Ishikawa (cell line): ENCODE data around the gene ETNK2.

ENCODE experiments used
- CREB1 ChIP-seq: IDR thresholded peaks from 2 replicates; pipeline ENCODE4 v1.6.1; 2012; ENCODE audit warnings: low read depth
- EGR1 ChIP-seq: IDR thresholded peaks from 2 replicates; pipeline ENCODE4 v1.6.1; 2012
- TAF1 ChIP-seq: IDR thresholded peaks from 2 replicates; pipeline ENCODE4 v1.6.1; 2012; ENCODE audit warnings: low read depth, mild to moderate bottlenecking
- TCF12 ChIP-seq: IDR thresholded peaks from 2 replicates; pipeline ENCODE4 v1.6.1; 2012; ENCODE audit warnings: low read depth
- ZBTB7A ChIP-seq: IDR thresholded peaks from 2 replicates; pipeline ENCODE4 v1.6.1; 2012; ENCODE audit warnings: low read depth
- TF ChIP-seq, protein P1 (sequence below): IDR thresholded peaks from 2 replicates; pipeline ENCODE4 v1.6.1; 2012
- TF ChIP-seq, protein P2 (sequence below): IDR thresholded peaks from 2 replicates; pipeline ENCODE4 v1.6.1; 2012
- TF ChIP-seq, protein P3 (sequence below): IDR thresholded peaks from 2 replicates; pipeline ENCODE4 v1.6.1; 2012; ENCODE audit warnings: low read depth, mild to moderate bottlenecking

DNA sequence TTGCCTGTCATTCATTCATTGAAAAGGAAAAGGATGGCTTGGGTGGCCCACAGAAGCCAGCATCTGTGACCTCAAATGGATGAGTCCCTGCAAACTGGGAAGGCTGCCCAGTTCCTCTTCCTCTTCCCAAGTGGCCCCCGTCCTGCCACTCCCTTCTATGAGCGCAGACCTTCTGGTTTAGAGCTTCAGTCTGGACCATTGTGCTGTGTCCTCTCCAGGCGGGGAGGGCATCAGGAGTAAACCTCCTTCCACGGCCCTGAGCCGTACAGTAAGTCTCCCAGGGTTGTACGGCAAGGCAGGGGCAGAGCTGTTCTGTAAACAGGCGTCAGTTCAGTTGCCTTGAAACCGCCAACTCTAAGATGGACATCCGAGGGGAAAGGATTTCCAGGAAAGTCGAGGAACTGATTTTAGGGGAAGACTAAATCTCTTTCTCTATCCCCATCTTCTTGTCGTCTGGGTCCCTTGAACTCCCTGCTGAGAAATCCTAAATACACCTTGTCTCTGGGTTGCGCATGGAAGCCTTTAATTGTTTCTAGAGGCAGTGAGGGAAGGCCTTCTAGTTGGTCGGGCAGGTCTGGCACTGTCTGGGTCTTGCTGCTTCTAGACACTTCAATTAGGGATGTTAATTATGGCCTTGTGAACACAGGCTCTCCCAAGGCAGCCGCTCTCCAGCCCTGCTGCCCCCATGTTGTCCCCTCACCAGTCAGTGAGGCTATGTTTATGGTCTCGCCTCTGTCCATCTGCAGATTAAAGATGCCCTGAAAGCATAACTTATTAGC lies 56.8 kb downstream of the ETNK2 start:
- TF ChIP-seq, protein P1, sequence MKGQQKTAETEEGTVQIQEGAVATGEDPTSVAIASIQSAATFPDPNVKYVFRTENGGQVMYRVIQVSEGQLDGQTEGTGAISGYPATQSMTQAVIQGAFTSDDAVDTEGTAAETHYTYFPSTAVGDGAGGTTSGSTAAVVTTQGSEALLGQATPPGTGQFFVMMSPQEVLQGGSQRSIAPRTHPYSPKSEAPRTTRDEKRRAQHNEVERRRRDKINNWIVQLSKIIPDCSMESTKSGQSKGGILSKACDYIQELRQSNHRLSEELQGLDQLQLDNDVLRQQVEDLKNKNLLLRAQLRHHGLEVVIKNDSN, result no peak
- TF ChIP-seq TCF12 (no peak), CREB1 (no peak), EGR1 (no peak), TAF1 (no peak), ZBTB7A (no peak)
- TF ChIP-seq, protein P2, sequence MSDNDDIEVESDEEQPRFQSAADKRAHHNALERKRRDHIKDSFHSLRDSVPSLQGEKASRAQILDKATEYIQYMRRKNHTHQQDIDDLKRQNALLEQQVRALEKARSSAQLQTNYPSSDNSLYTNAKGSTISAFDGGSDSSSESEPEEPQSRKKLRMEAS, result no peak
- TF ChIP-seq, protein P3, sequence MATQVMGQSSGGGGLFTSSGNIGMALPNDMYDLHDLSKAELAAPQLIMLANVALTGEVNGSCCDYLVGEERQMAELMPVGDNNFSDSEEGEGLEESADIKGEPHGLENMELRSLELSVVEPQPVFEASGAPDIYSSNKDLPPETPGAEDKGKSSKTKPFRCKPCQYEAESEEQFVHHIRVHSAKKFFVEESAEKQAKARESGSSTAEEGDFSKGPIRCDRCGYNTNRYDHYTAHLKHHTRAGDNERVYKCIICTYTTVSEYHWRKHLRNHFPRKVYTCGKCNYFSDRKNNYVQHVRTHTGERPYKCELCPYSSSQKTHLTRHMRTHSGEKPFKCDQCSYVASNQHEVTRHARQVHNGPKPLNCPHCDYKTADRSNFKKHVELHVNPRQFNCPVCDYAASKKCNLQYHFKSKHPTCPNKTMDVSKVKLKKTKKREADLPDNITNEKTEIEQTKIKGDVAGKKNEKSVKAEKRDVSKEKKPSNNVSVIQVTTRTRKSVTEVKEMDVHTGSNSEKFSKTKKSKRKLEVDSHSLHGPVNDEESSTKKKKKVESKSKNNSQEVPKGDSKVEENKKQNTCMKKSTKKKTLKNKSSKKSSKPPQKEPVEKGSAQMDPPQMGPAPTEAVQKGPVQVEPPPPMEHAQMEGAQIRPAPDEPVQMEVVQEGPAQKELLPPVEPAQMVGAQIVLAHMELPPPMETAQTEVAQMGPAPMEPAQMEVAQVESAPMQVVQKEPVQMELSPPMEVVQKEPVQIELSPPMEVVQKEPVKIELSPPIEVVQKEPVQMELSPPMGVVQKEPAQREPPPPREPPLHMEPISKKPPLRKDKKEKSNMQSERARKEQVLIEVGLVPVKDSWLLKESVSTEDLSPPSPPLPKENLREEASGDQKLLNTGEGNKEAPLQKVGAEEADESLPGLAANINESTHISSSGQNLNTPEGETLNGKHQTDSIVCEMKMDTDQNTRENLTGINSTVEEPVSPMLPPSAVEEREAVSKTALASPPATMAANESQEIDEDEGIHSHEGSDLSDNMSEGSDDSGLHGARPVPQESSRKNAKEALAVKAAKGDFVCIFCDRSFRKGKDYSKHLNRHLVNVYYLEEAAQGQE, result no peak
